HCT116 (cell line): ENCODE results near the gene SAMD13. TPM values are rescaled to one million over a fixed set of nuclear protein-coding genes. Genes with fewer than 3 reads are reported as not detected.

Experiments used
- ATAC-seq: fragments of 200-7000 bp; cut with Tn5 transposase; 2 replicates; pipeline ENCODE4 v1.9.1; 2020; ENCODE audit warnings: mild to moderate bottlenecking, moderate library complexity
- BruUV-seq: library from RNA; stranded (reverse); fragments of 400-500 nt; replicated peaks from 2 replicates; lab custom pipeline; 2021; lab: Mats Ljungman, UMichigan
- CTCF ChIA-PET: fragments of 300-600 bp; sonication (Branson Sonifier 250); formaldehyde crosslinking; loops from one replicate; lab custom pipeline; 2021; ENCODE audit warnings: antibody characterized with exemption; lab: Charles Lee
- POLR2A ChIA-PET: fragments of 300-600, 350-600 bp; sonication (Branson Sonifier 250); formaldehyde crosslinking; loops from one replicate; lab custom pipeline; 2021; ENCODE audit warnings: antibody characterized with exemption; lab: Charles Lee
- RAD21 ChIA-PET, 2 experiments: fragments of 300-600 bp; sonication (Branson Sonifier 250); formaldehyde crosslinking; loops; one replicate each; lab custom pipeline; 2023; ENCODE audit warnings: low total read pairs in 2 of 2; ENCODE audit not compliant: uncharacterized antibody in 2 of 2, unreplicated experiment in 2 of 2, low non-redundant PET in 1 of 2; lab: Charles Lee
- DNase-seq: peaks from one replicate; pipeline ENCODE4 v3.0.0-alpha.2; 2010; ENCODE audit warnings: low read depth, low spot score
- H2AFZ ChIP-seq: fragments of 200-600 bp; shearing (Covaris generic), sonication (generic); 2 replicates; pipeline ENCODE4 v1.6.1; 2017; ENCODE audit warnings: low read depth, mixed run types, mixed read lengths, antibody characterized with exemption, low read length; ENCODE audit not compliant: poor library complexity, severe bottlenecking
- H3K27ac ChIP-seq: 2 replicates; pipeline ENCODE4 v1.5.1; 2012; ENCODE audit warnings: low read depth, low read length
- H3K27me3 ChIP-seq: fragments of 200-600 bp; sonication (generic); 2 replicates; pipeline ENCODE4 v1.6.1; 2016; ENCODE audit warnings: mixed run types, low read length, mixed read lengths; ENCODE audit not compliant: insufficient read depth
- H3K36me3 ChIP-seq, 2 experiments: fragments of 200-500 bp in 1 of 2; fragments of 200-600 bp in 1 of 2; sonication (Bioruptor generic) in 1 of 2; sonication (generic) in 1 of 2; 2 replicates each; pipeline versions ENCODE4 v1.5.1 to v1.6.1; 2014 to 2016; ENCODE audit warnings: low read length in 2 of 2, inconsistent platforms in 1 of 2, mixed read lengths in 1 of 2, mixed run types in 1 of 2; ENCODE audit not compliant: insufficient read depth in 2 of 2, control insufficient read depth in 1 of 2
- H3K4me1 ChIP-seq, 2 experiments: fragments of 200-600 bp in 1 of 2; sonication (generic) in 1 of 2; 2 replicates each; pipeline versions ENCODE4 v1.5.1 to v1.6.1; 2012 to 2017; ENCODE audit warnings: low read length in 2 of 2, inconsistent platforms in 1 of 2, mild to moderate bottlenecking in 1 of 2, mixed read lengths in 1 of 2, mixed run types in 1 of 2, moderate library complexity in 1 of 2; ENCODE audit not compliant: insufficient read depth in 2 of 2, control insufficient read depth in 1 of 2
- H3K4me2 ChIP-seq: fragments of 200-600 bp; sonication (generic); 2 replicates; pipeline ENCODE4 v1.6.1; 2017; ENCODE audit warnings: mixed run types, low read length, mixed read lengths
- H3K4me3 ChIP-seq, 2 experiments: fragments of 200-600 bp in 1 of 2; sonication (generic) in 1 of 2; replicated peaks in 1 of 2; 2 replicates each; pipeline ENCODE4 v1.5.1; 2011 to 2016; ENCODE audit warnings: low read length in 2 of 2, control low read depth in 1 of 2, low read depth in 1 of 2, mild to moderate bottlenecking in 1 of 2, mixed read lengths in 1 of 2, mixed run types in 1 of 2
- H3K79me2 ChIP-seq: fragments of 200-600 bp; sonication (generic); 2 replicates; pipeline ENCODE4 v1.6.1; 2017; ENCODE audit warnings: mild to moderate bottlenecking, mixed run types, low read length, moderate library complexity, mixed read lengths; ENCODE audit not compliant: insufficient read depth
- H3K9ac ChIP-seq: fragments of 200-600 bp; sonication (generic); 2 replicates; pipeline ENCODE4 v1.6.1; 2016; ENCODE audit warnings: low read length, mixed read lengths
- H3K9me2 ChIP-seq: fragments of 200-600 bp; sonication (generic), shearing (Covaris generic); 2 replicates; pipeline ENCODE4 v1.6.1; 2017; ENCODE audit warnings: mixed run types, mild to moderate bottlenecking, moderate library complexity; ENCODE audit not compliant: insufficient read depth
- H3K9me3 ChIP-seq, 2 experiments: fragments of 200-500 bp in 1 of 2; fragments of 200-600 bp in 1 of 2; sonication (Bioruptor generic) in 1 of 2; sonication (generic) in 1 of 2; 2 replicates each; pipeline ENCODE4 v1.6.1; 2014 to 2017; ENCODE audit warnings: low read length in 2 of 2, mixed read lengths in 2 of 2, inconsistent platforms in 1 of 2, low read depth in 1 of 2, mild to moderate bottlenecking in 1 of 2, mixed run types in 1 of 2, moderate library complexity in 1 of 2; ENCODE audit not compliant: control insufficient read depth in 1 of 2, insufficient read depth in 1 of 2
- H4K20me1 ChIP-seq: fragments of 200-600 bp; sonication (generic), shearing (Covaris generic); 2 replicates; pipeline ENCODE4 v1.6.1; 2017; ENCODE audit warnings: mixed run types, mild to moderate bottlenecking, moderate library complexity; ENCODE audit not compliant: insufficient read depth
- ELF1 ChIP-seq: IDR thresholded peaks from 2 replicates; pipeline ENCODE4 v1.6.1; 2012; ENCODE audit warnings: low read depth, borderline replicate concordance
- EZH2phosphoT487 ChIP-seq: fragments of 200-600 bp; IDR thresholded peaks from 2 replicates; pipeline ENCODE4 v1.6.1; 2018; ENCODE audit warnings: antibody characterized with exemption, borderline replicate concordance
- POLR2A ChIP-seq: IDR thresholded peaks from 2 replicates; pipeline ENCODE4 v1.7.0; 2011; ENCODE audit warnings: borderline replicate concordance; ENCODE audit not compliant: insufficient read depth, insufficient read length; ENCODE audit errors: extremely low read depth
- POLR2AphosphoS5 ChIP-seq: IDR thresholded peaks from 2 replicates; pipeline ENCODE4 v1.6.1; 2011; ENCODE audit warnings: mild to moderate bottlenecking, low read depth, low read length, moderate library complexity
- RAD21 ChIP-seq: IDR thresholded peaks from 2 replicates; pipeline ENCODE4 v1.6.1; 2012; ENCODE audit warnings: low read depth, mild to moderate bottlenecking
- intact Hi-C: fragments of 100-400 bp; cut with micrococcal nuclease; formaldehyde crosslinking; loops from 2 replicates; pipeline ENCODE4 v1.10.0; 2022
- total RNA-seq: library from RNA; stranded (reverse); gene quantifications from one replicate; pipeline ENCODE4 v1.2.1, GENCODE V29; 2021; ENCODE audit not compliant: unreplicated experiment
- TF ChIP-seq, protein P1 (sequence below): IDR thresholded peaks from 2 replicates; pipeline ENCODE4 v1.6.1; 2012
- TF ChIP-seq, protein P2 (sequence below), 3 experiments: fragments of 200-600 bp in 1 of 3; sonication (generic) in 1 of 3; IDR thresholded peaks in 2 of 3; conservative IDR thresholded peaks in 1 of 3; 2 replicates each; pipeline ENCODE4 v1.5.1; 2012 to 2017; ENCODE audit warnings: low read depth in 2 of 3, low read length in 2 of 3, antibody characterized with exemption in 1 of 3, borderline replicate concordance in 1 of 3, control low read depth in 1 of 3, mild to moderate bottlenecking in 1 of 3, mixed read lengths in 1 of 3, mixed run types in 1 of 3, moderate library complexity in 1 of 3; ENCODE audit not compliant: insufficient read depth in 1 of 3

The SAMD13 gene
- total RNA-seq, 1 experiment from 2014 or later = 14.9 TPM

DNA sequence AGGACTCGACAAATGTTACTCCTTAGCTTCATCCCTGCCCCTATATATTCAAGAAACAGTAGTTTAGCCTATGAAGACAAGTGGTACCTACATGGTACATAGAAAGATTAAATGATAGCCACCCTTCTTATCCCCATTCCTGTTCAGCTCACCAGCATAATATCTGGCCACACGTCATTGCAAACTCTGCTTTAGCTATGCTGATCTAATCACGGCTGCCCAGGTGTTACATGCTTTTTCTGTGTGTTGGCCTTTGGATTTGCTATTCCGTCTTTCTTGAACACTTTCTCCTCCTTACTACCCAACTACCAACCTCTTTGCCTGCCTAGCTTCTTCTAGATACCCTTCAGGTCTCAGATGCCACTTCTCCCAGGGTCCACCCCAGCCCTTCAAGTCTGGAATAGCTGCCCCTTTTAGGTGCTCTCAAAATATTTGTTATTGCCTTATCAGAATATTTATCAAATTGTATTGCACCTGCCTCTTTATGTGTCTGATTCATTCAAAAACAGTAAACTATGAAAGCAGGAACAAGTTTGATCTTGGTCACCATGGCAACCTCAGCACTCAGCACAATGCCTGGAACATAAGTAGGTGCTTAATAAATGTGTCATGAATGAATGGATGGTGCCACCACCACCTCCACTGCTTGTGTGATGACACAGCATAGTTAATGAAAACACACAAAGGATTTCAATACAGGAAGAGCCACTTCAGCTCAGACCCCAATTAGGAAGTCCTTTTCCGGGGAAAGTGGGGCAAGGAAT, 85.4 kb downstream of the SAMD13 start:
- CTCF ChIA-PET = no interaction called here
- Histone ChIP-seq H3K9ac (no peak overlapping the region), H3K36me3 (no peaks in the 10 kb centered on the region), H2AFZ (no peak overlapping the region), H3K9me3 (no peaks in the 10 kb centered on the region), H3K4me1 (peaks cover 24 to 37% of the 10 kb centered on the region in 2 experiments), H4K20me1 (no peaks in the 10 kb centered on the region), H3K4me2 (no peak overlapping the region), H3K27me3 (no peaks in the 10 kb centered on the region), H3K79me2 (no peaks in the 10 kb centered on the region), H3K27ac (peak overlapping the region; percentile 20; the same call in 1 of the 2 replicates), H3K9me2 (no peaks in the 10 kb centered on the region), H3K4me3 (no peak overlapping the region)
- RAD21 ChIA-PET = no interaction called here
- TF ChIP-seq POLR2A (no peak), EZH2phosphoT487 (no peak), ELF1 (no peak), POLR2AphosphoS5 (no peak)
- no TSS peak for BruUV-seq
- DNase-seq (no peak), ATAC-seq (peak; percentile 33)
- POLR2A ChIA-PET = interaction anchor here (0.6 to 1.5 kb wide), 2 partner anchors 8 to 39 kb away, joined by 3 to 5 read pairs; no protein-coding TSS in a partner anchor
- intact Hi-C loops = no loop called here

DNA sequence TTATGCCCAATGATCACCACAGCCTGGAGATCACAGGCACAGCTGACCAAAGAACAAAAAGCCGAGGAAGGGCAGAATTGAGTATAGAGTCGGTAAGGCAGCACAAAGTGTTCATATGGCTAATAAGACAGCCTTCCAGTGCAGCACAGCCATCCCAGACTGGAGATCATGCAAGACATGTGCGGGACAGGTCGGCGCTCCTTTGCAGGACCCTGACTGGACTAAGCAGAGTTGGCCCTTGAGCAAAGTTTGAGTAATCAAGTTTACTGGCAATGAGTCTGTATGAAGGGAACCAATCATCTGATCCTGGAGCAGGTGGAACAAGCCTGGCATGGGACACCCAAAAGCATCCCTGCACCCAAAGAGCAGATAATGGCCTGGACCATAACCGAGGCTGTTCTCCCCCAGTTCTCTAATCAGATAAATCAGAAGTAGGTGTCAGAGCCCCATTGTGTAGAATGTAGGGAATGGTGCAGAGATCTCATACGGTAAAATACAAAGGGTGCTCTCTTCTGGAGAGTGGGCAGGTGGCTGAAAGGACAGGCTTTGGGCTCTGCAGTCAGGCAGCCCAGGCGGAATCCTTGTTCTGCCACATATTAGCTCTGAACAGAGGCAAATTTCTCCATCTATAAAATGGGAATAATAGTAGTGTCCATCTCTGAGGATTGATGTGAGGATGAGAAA, 86.1 kb downstream of the SAMD13 start:
- H3K9ac ChIP-seq = no peak overlapping the region
- ChIA-PET CTCF (no interaction called here), RAD21 (no interaction called here), POLR2A (interaction anchor here (0.6 kb wide), 1 partner anchor 9 kb away, joined by 3 read pairs; no protein-coding TSS in a partner anchor)
- no peaks in the 10 kb centered on the region for H4K20me1 ChIP-seq
- H3K4me2 ChIP-seq = no peak overlapping the region
- H3K9me2 ChIP-seq = no peaks in the 10 kb centered on the region
- TF ChIP-seq RAD21 = peak; percentile 61
- TF ChIP-seq, protein P1, sequence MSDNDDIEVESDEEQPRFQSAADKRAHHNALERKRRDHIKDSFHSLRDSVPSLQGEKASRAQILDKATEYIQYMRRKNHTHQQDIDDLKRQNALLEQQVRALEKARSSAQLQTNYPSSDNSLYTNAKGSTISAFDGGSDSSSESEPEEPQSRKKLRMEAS = 0 out of 2 replicates have a peak, but pooled peaks have one; percentile 21
- TF ChIP-seq, protein P2, sequence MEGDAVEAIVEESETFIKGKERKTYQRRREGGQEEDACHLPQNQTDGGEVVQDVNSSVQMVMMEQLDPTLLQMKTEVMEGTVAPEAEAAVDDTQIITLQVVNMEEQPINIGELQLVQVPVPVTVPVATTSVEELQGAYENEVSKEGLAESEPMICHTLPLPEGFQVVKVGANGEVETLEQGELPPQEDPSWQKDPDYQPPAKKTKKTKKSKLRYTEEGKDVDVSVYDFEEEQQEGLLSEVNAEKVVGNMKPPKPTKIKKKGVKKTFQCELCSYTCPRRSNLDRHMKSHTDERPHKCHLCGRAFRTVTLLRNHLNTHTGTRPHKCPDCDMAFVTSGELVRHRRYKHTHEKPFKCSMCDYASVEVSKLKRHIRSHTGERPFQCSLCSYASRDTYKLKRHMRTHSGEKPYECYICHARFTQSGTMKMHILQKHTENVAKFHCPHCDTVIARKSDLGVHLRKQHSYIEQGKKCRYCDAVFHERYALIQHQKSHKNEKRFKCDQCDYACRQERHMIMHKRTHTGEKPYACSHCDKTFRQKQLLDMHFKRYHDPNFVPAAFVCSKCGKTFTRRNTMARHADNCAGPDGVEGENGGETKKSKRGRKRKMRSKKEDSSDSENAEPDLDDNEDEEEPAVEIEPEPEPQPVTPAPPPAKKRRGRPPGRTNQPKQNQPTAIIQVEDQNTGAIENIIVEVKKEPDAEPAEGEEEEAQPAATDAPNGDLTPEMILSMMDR (IDR thresholded peaks at IDR 0.05 in 2 of 3, conservative IDR thresholded peaks at IDR 0.05 in 1 of 3; ENCODE audit: borderline replicate concordance in 1 of 3, insufficient read depth in 1 of 3, low read depth in 2 of 3, low read length in 2 of 3) = peak; percentile 34 to 70 (median 43); a peak in 5 of 6 replicates
- TF ChIP-seq EZH2phosphoT487 = no peak
- ATAC-seq = peak; percentile 85
- H3K4me1 ChIP-seq = peaks cover 24 to 37% of the 10 kb centered on the region in 2 experiments
- no peak overlapping the region for H2AFZ ChIP-seq
- no peaks in the 10 kb centered on the region for H3K27me3 ChIP-seq
- H3K4me3 ChIP-seq = no peak overlapping the region
- no peaks in the 10 kb centered on the region for H3K36me3 ChIP-seq
- BruUV-seq = no TSS peak
- peak overlapping the region; percentile 20; the same call in 1 of the 2 replicates for H3K27ac ChIP-seq
- intact Hi-C loops = no loop called here
- no peaks in the 10 kb centered on the region for H3K79me2 ChIP-seq
- no peak for DNase-seq
- no peaks in the 10 kb centered on the region for H3K9me3 ChIP-seq
